ENCODE results near the gene EMP3. TPM values are rescaled to one million over a fixed set of nuclear protein-coding genes. Genes with fewer than 3 reads are reported as not detected.

The EMP3 gene
- total and polyA plus RNA-seq, 2 of the 4 experiments (the other 2 are of a cell fraction) = 147 to 632 TPM

GRCh38 chr19:48321372-48321621 is 4.1 kb upstream of the EMP3 start:
- DNase-seq = peak; percentile 77

More at GRCh38 chr19:48321372-48321621, 4.1 kb upstream of the EMP3 start:
- Histone ChIP-seq H3K27me3 (ENCODE audit: control insufficient read depth, insufficient read depth, low read length) (no peaks in the 10 kb centered on the region), H2BK5ac (ENCODE audit: low read depth, low read length, poor library complexity, severe bottlenecking) (peak overlapping the region; percentile 88), H2AK5ac (ENCODE audit: low read depth, low read length) (peak overlapping the region; percentile 78), H4K91ac (ENCODE audit: insufficient read depth, low read depth, low read length) (peak overlapping the region; percentile 94), H2AK9ac (replicated peaks; ENCODE audit: low read depth, low read length, poor library complexity) (peak overlapping the region; percentile 99), H2BK20ac (ENCODE audit: low read depth, low read length) (peak overlapping the region; percentile 54; the same call in 1 of the 2 replicates), H4K8ac (ENCODE audit: low read depth in 2 of 2, low read length in 2 of 2) (peak overlapping the region; percentile 85 to 93), H3K9ac (ENCODE audit: low read depth, low read length) (peak overlapping the region; percentile 81), H3K4me1 (ENCODE audit: control insufficient read depth, insufficient read depth, low read length) (peaks cover 15% of the 10 kb centered on the region), H3K23ac (ENCODE audit: low read depth, low read length) (peak overlapping the region; percentile 87), H3K4ac (ENCODE audit: low read depth, low read length) (peak overlapping the region; percentile 97), H3K27ac (ENCODE audit: insufficient read depth, low read length) (peak overlapping the region; percentile 93), H3K36me3 (ENCODE audit: control insufficient read depth, insufficient read depth, low read length) (no peaks in the 10 kb centered on the region), H2AFZ (replicated peaks; ENCODE audit: low read length, poor library complexity) (peak overlapping the region; percentile 91), H2BK15ac (ENCODE audit: low read depth, low read length) (peak overlapping the region; percentile 9; the same call in 1 of the 3 replicates), H2BK120ac (ENCODE audit: low read depth, low read length) (peak overlapping the region; percentile 73), H4K20me1 (ENCODE audit: insufficient read depth, low read length) (peaks cover 4% of the 10 kb centered on the region), H3K14ac (replicated peaks; ENCODE audit: low read depth, low read length) (peak overlapping the region; percentile 97), H3K18ac (ENCODE audit: low read depth, low read length) (peak overlapping the region; percentile 94), H3K9me1 (ENCODE audit: insufficient read depth, low read length) (peaks cover 3% of the 10 kb centered on the region; the same call in 1 of the 2 replicates), H3K4me3 (ENCODE audit: insufficient read depth, low read depth, low read length) (peak overlapping the region; percentile 54), H4K5ac (ENCODE audit: low read depth, low read length) (peak overlapping the region; percentile 96), H3K79me1 (ENCODE audit: low read depth in 1 of 2, low read length in 2 of 2) (peaks cover 0 to 29% of the 10 kb centered on the region in 2 experiments; a peak in 2 of 4 replicates), H3K4me2 (ENCODE audit: low read depth, low read length) (peak overlapping the region; percentile 92), H3K56ac (ENCODE audit: extremely low read depth, insufficient read depth, low read length) (peak overlapping the region; percentile 92), H3K9me3 (ENCODE audit: control insufficient read depth, insufficient read depth, low read length) (no peaks in the 10 kb centered on the region)
- POLR2A ChIA-PET (ENCODE audit: unreplicated experiment) = interaction anchor here (0.6 to 2.2 kb wide), 2 partner anchors 12 to 1041 kb away, joined by 3 to 24 read pairs; partner anchors contain the start of gene TEAD2
- CTCF ChIA-PET = interaction anchor here (1.0 to 1.3 kb wide), 2 partner anchors 11 to 13 kb away, joined by 3 read pairs; no protein-coding TSS in a partner anchor
- intact Hi-C loops (cut with micrococcal nuclease) (loop anchor here (2.0 to 10.0 kb wide), 3 partner anchors 14 to 264 kb away; partner anchors contain the start of genes GRIN2D and KDELR1), dilution Hi-C loops (cut with HindIII; ENCODE audit: low sequenced_read_pairs, unreplicated experiment) (no loop called here), in situ Hi-C loops (cut with MboI; ENCODE audit: low sequenced_read_pairs) (no loop called here)
- peak; percentile 50 for ATAC-seq (ENCODE audit: low read depth)
- 0% methylated on average over 14 of the region's 22 CpGs; no CpG with 5 or more reads in 1 of the 2 experiments for WGBS, 2 experiments (ENCODE audit: extremely low coverage in 2 of 2, insufficient read length in 1 of 2)
- no TSS peak for BruUV-seq (replicated peaks)
- TF ChIP-seq MAZ (IDR thresholded peaks at IDR 0.05; ENCODE audit: borderline replicate concordance, low read depth, low read length) = peak; percentile 39; the same call in 1 of the 2 replicates
- TF ChIP-seq FOS (IDR thresholded peaks at IDR 0.05; ENCODE audit: low read depth, low read length) = no peak
- TF ChIP-seq RFX5 (IDR thresholded peaks at IDR 0.05; ENCODE audit: low read depth, low read length) = no peak

All from IMR-90 (cell line).